ENCODE measurements around the gene PSMG4.

PSMG4 gene

DNA sequence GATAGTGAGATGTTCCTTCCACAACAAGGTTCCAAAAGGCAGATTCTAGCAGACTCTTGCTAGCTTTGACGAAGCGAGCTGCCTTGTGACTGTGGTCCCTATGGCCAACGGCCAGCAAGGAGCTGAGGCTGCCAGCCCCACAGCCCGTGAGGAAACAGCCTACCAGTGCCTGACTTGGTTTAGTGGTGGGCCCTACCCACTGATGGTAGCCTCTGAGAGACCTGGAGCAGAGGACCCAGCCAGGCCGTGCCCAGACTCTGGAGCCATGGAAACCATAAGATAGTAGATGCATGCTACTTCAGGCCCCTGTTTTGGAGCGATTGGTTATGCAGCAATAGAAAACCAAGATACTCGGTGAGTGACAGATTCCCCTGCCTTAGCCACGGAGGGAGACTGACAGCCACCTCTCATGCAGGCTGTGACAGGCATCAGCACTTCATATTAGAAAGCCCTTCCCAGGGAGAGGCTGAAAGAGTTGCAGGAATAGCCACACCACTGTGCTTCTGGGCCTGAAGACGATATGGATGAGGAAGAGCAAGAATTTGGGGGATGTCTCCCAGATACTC, 19.2 kb downstream of the PSMG4 start:
- no peak overlapping the region for H3K23ac ChIP-seq (ENCODE audit: low read length)
- H3K27me3 ChIP-seq (ENCODE audit: insufficient read depth, low read length), result no peaks in the 10 kb centered on the region
- no peak overlapping the region for H3K27ac ChIP-seq (ENCODE audit: low read depth, low read length)
- WGBS (ENCODE audit: extremely low coverage, insufficient coverage, insufficient read length), result no CpG with 5 or more reads among the region's 9 CpGs
- H3K79me2 ChIP-seq (ENCODE audit: control insufficient read depth, insufficient read depth, low read length, poor library complexity), result no peaks in the 10 kb centered on the region
- H3K9me3 ChIP-seq (ENCODE audit: insufficient read depth, low read depth, low read length), result peaks cover 3% of the 10 kb centered on the region
- H3K14ac ChIP-seq (ENCODE audit: low read length), result no peak overlapping the region
- no peaks in the 10 kb centered on the region for H3K79me1 ChIP-seq (ENCODE audit: low read length)
- no peak overlapping the region for H3K9ac ChIP-seq (ENCODE audit: low read length)
- no peak overlapping the region for H2BK120ac ChIP-seq (ENCODE audit: insufficient read depth, low read length, poor library complexity)
- H3K4me1 ChIP-seq (ENCODE audit: control insufficient read depth in 1 of 2, insufficient read depth in 2 of 2, low read length in 2 of 2), result no peaks in the 10 kb centered on the region
- H2AK5ac ChIP-seq (ENCODE audit: low read length), result no peak overlapping the region
- no peak overlapping the region for H2BK12ac ChIP-seq (ENCODE audit: low read length)
- H3K18ac ChIP-seq (ENCODE audit: low read length), result no peak overlapping the region
- no peak overlapping the region for H4K8ac ChIP-seq (ENCODE audit: low read depth, low read length)
- H4K91ac ChIP-seq (ENCODE audit: low read depth, low read length), result no peak overlapping the region
- DNase-seq, result no peak
- H2BK5ac ChIP-seq (ENCODE audit: low read depth, low read length, poor library complexity), result no peak overlapping the region
- no peak overlapping the region for H3K4me2 ChIP-seq (ENCODE audit: low read length)
- no peak overlapping the region for H4K12ac ChIP-seq (ENCODE audit: low read depth, low read length)
- no peak overlapping the region for H3K4ac ChIP-seq (ENCODE audit: low read depth, low read length)
- peaks cover 35 to 51% of the 10 kb centered on the region in 2 experiments for H3K36me3 ChIP-seq (ENCODE audit: control insufficient read depth in 1 of 2, insufficient read depth in 2 of 2, low read length in 2 of 2)
- H2AFZ ChIP-seq (ENCODE audit: insufficient read depth, low read length, poor library complexity), result no peak overlapping the region
- no peak overlapping the region for H3K4me3 ChIP-seq (ENCODE audit: low read depth, low read length)

DNA sequence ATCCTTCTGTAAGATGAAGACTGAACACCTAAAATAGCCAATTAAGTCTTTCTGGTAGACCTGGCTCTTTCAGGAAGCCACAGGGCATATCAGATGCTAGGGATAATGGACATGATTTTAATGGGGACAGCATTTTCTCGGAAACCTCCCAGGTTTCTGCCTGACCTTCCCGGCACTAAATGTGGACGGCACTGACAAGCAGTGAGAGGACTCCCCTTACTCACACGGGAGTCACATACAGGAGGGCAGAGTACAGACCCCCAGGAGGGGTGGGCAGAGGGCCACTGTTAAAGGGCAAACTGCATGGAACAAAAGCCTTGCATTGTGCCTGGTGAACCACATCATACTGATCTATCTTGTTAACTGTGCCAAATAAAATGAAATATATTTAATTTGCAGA, 19.9 kb downstream of the PSMG4 start:
- Histone ChIP-seq H3K14ac (ENCODE audit: low read length) (no peak overlapping the region), H3K4me2 (ENCODE audit: low read length) (no peak overlapping the region), H4K8ac (ENCODE audit: low read depth, low read length) (no peak overlapping the region), H2BK5ac (ENCODE audit: low read depth, low read length, poor library complexity) (no peak overlapping the region), H3K79me1 (ENCODE audit: low read length) (no peaks in the 10 kb centered on the region), H2BK12ac (ENCODE audit: low read length) (no peak overlapping the region), H2BK120ac (ENCODE audit: insufficient read depth, low read length, poor library complexity) (no peak overlapping the region), H3K27ac (ENCODE audit: low read depth, low read length) (no peak overlapping the region), H3K27me3 (ENCODE audit: insufficient read depth, low read length) (no peaks in the 10 kb centered on the region), H3K4me1 (ENCODE audit: control insufficient read depth in 1 of 2, insufficient read depth in 2 of 2, low read length in 2 of 2) (no peaks in the 10 kb centered on the region), H3K4me3 (ENCODE audit: low read depth, low read length) (no peak overlapping the region), H2AK5ac (ENCODE audit: low read length) (no peak overlapping the region), H3K23ac (ENCODE audit: low read length) (no peak overlapping the region), H4K91ac (ENCODE audit: low read depth, low read length) (no peak overlapping the region), H2AFZ (ENCODE audit: insufficient read depth, low read length, poor library complexity) (no peak overlapping the region), H3K9ac (ENCODE audit: low read length) (no peak overlapping the region), H3K4ac (ENCODE audit: low read depth, low read length) (no peak overlapping the region), H4K12ac (ENCODE audit: low read depth, low read length) (no peak overlapping the region), H3K79me2 (ENCODE audit: control insufficient read depth, insufficient read depth, low read length, poor library complexity) (no peaks in the 10 kb centered on the region), H3K18ac (ENCODE audit: low read length) (no peak overlapping the region), H3K36me3 (ENCODE audit: control insufficient read depth in 1 of 2, insufficient read depth in 2 of 2, low read length in 2 of 2) (peaks cover 36 to 51% of the 10 kb centered on the region in 2 experiments), H3K9me3 (ENCODE audit: insufficient read depth, low read depth, low read length) (peaks cover 3% of the 10 kb centered on the region)
- WGBS (ENCODE audit: extremely low coverage, insufficient coverage, insufficient read length), result no CpG with 5 or more reads among the region's 4 CpGs
- no peak for DNase-seq

DNA sequence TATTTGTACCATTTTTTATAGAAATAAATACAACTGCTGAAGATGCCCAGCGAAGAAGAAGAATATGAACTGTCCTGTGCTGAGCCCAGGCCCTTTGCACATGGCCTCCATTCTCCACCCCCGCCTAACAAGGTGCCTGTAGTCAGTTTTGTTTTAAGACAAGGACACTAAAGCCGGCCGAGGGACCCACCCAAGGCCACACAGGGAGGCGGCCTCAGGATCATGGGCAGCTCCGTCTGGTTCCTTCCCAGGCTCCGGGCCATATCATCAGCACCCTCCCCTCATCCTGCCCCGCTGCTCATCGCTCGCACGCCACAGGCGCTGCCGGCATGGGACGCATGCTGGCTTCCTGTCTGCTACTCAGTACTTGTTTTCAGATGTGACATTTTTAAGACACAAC, 21.3 kb downstream of the PSMG4 start:
- Histone ChIP-seq H3K9ac (ENCODE audit: low read length) (no peak overlapping the region), H3K4me1 (ENCODE audit: control insufficient read depth in 1 of 2, insufficient read depth in 2 of 2, low read length in 2 of 2) (no peaks in the 10 kb centered on the region), H3K36me3 (ENCODE audit: control insufficient read depth in 1 of 2, insufficient read depth in 2 of 2, low read length in 2 of 2) (peaks cover 44 to 59% of the 10 kb centered on the region in 2 experiments), H3K18ac (ENCODE audit: low read length) (no peak overlapping the region), H4K91ac (ENCODE audit: low read depth, low read length) (no peak overlapping the region), H4K12ac (ENCODE audit: low read depth, low read length) (no peak overlapping the region), H4K8ac (ENCODE audit: low read depth, low read length) (no peak overlapping the region), H3K79me2 (ENCODE audit: control insufficient read depth, insufficient read depth, low read length, poor library complexity) (no peaks in the 10 kb centered on the region), H2BK12ac (ENCODE audit: low read length) (no peak overlapping the region), H3K27ac (ENCODE audit: low read depth, low read length) (no peak overlapping the region), H3K4me3 (ENCODE audit: low read depth, low read length) (no peak overlapping the region), H2BK5ac (ENCODE audit: low read depth, low read length, poor library complexity) (no peak overlapping the region), H2AFZ (ENCODE audit: insufficient read depth, low read length, poor library complexity) (no peak overlapping the region), H3K14ac (ENCODE audit: low read length) (no peak overlapping the region), H3K4me2 (ENCODE audit: low read length) (no peak overlapping the region), H3K23ac (ENCODE audit: low read length) (no peak overlapping the region), H3K9me3 (ENCODE audit: insufficient read depth, low read depth, low read length) (peaks cover 3% of the 10 kb centered on the region), H2BK120ac (ENCODE audit: insufficient read depth, low read length, poor library complexity) (no peak overlapping the region), H3K27me3 (ENCODE audit: insufficient read depth, low read length) (no peaks in the 10 kb centered on the region), H3K4ac (ENCODE audit: low read depth, low read length) (no peak overlapping the region), H3K79me1 (ENCODE audit: low read length) (no peaks in the 10 kb centered on the region), H2AK5ac (ENCODE audit: low read length) (no peak overlapping the region)
- DNase-seq, result no peak
- WGBS (ENCODE audit: extremely low coverage, insufficient coverage, insufficient read length), result no CpG with 5 or more reads among the region's 14 CpGs

DNA sequence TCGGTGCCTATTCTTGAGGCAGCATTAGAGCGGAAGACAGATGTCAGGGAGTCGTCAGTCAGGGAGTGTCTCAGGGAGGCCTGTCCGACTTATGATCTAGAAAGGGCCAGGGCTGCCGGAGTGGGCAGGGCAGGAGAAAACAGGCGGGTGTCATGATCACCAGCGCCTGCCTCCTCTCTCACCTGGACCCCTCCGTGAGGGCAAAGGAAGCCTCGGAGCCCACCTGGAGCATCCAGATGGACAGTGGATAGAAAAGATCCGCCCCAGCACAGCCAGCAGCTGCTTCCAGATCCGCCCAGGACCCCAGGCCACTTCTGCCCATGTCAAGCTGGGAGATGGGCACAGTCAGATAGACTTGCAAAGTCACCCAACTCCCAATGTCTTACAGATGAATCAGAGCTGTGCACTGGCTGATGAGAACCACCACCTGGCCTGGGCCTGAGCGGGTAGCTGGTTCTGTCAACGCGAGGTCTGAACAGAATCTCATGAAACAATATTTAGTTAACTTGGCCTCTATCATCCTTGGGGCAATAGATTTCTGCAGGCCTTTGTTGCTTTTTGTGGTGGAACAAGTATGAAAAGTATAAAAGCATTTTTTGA, 22.2 kb downstream of the PSMG4 start:
- no peak overlapping the region for H3K14ac ChIP-seq (ENCODE audit: low read length)
- no peak overlapping the region for H3K18ac ChIP-seq (ENCODE audit: low read length)
- H3K79me1 ChIP-seq (ENCODE audit: low read length), result no peaks in the 10 kb centered on the region
- no peak for DNase-seq
- no peak overlapping the region for H2AK5ac ChIP-seq (ENCODE audit: low read length)
- H4K91ac ChIP-seq (ENCODE audit: low read depth, low read length), result no peak overlapping the region
- H3K9me3 ChIP-seq (ENCODE audit: insufficient read depth, low read depth, low read length), result peaks cover 3% of the 10 kb centered on the region
- H3K36me3 ChIP-seq (ENCODE audit: control insufficient read depth in 1 of 2, insufficient read depth in 2 of 2, low read length in 2 of 2), result peaks cover 52 to 66% of the 10 kb centered on the region in 2 experiments
- H4K12ac ChIP-seq (ENCODE audit: low read depth, low read length), result no peak overlapping the region
- no CpG with 5 or more reads among the region's 14 CpGs for WGBS (ENCODE audit: extremely low coverage, insufficient coverage, insufficient read length)
- H3K79me2 ChIP-seq (ENCODE audit: control insufficient read depth, insufficient read depth, low read length, poor library complexity), result no peaks in the 10 kb centered on the region
- H2AFZ ChIP-seq (ENCODE audit: insufficient read depth, low read length, poor library complexity), result no peak overlapping the region
- H2BK120ac ChIP-seq (ENCODE audit: insufficient read depth, low read length, poor library complexity), result no peak overlapping the region
- H3K4ac ChIP-seq (ENCODE audit: low read depth, low read length), result no peak overlapping the region
- no peak overlapping the region for H3K23ac ChIP-seq (ENCODE audit: low read length)
- no peak overlapping the region for H3K9ac ChIP-seq (ENCODE audit: low read length)
- H3K4me1 ChIP-seq (ENCODE audit: control insufficient read depth in 1 of 2, insufficient read depth in 2 of 2, low read length in 2 of 2), result no peaks in the 10 kb centered on the region
- no peak overlapping the region for H3K27ac ChIP-seq (ENCODE audit: low read depth, low read length)
- no peaks in the 10 kb centered on the region for H3K27me3 ChIP-seq (ENCODE audit: insufficient read depth, low read length)
- no peak overlapping the region for H2BK5ac ChIP-seq (ENCODE audit: low read depth, low read length, poor library complexity)
- no peak overlapping the region for H3K4me3 ChIP-seq (ENCODE audit: low read depth, low read length)
- H2BK12ac ChIP-seq (ENCODE audit: low read length), result no peak overlapping the region
- no peak overlapping the region for H4K8ac ChIP-seq (ENCODE audit: low read depth, low read length)
- H3K4me2 ChIP-seq (ENCODE audit: low read length), result no peak overlapping the region
